GM19239 (cell line): ENCODE measurements around the gene PGC.

Experiments used
- DNase-seq: peaks from one replicate; pipeline ENCODE4 v3.0.0; 2011; ENCODE audit warnings: low spot score; ENCODE audit not compliant: insufficient read length
- FAIRE-seq: peaks from 2 replicates; lab custom pipeline; 2011; peaks lifted over from hg19 to GRCh38; lab: Jason Lieb, UNC

PGC gene

DNA sequence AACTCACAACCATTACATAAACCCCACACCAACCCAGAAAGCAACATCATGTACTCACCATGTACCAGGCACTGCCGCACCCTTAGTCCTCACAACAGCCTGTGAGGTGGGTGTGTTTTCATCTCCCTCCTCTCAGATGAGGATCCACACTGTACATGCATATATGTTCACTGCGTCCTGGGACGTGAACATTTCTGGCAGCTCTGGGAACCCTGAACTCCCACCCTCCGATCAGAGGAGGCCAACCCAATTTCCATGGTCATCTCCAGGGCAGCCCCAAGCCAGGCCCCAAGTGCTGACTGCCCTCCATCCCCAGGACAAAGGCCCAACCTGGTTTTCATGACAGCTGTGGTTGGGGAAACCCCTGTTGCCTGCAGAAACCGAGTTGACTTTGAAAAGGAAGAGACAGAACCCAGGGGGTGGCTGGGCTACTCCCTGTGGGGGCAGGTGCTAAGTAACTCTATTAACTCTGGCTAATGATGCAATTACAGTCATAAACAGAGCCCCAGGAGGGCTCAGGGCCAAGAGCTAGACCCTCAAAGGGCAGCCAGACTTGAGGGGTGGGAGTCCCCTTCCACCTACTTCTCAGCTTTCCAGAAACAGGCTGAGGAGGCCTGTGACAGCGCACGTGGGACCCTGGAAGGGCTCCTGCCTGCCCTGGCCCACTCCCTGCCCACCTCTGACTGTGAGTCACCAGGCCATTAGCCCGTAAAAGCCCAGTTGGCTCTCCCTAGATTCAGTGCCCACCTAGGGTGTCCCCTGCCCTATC lies 14.4 kb downstream of the PGC start:
- FAIRE-seq (peak; percentile 97), DNase-seq (peak; percentile 62)

DNA sequence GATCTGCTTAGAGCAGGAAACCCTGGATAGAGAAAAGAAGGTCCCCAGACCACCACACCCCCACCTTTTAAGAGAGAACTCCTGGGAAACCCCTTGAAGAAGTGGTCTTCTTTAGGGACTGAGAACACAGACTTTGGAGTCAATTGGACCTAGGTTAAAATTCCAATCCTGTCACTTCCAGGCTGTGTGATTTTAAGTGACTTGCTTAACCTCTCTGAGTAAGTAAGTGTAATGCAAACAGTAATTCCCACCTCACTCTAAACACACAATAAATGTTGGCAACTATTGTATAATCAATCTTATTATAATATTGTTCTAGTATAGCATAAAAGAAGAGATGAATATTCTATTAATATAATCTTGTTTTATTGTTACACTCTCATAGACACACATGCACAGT lies 15.0 kb downstream of the PGC start:
- FAIRE-seq (no peak), DNase-seq (no peak)

DNA sequence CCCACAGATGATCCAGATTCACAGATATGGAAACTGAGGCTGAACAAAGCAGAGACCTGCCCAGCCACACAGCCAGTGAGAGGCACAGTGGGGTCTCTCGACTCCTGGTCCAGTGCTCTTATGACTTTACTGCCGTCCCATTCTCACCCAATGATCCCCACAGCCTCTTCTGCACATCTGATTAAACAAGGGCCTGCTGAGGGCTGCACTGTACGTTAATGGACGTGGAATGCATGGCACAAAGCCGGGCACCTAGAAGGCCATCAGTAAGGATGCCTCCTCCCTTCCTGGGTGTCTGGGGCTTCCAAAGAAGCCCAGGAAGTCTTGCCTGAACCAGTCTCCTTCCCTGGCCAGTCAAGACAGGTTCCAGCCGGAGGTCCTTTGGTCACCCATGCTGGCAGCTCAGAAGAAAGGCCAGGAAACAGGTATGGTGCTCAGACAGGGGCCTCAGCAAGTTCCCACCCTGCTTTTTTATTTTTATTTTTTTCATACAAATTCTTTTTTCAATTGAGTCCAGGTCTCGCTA lies 15.6 kb downstream of the PGC start:
- DNase-seq = no peak
- FAIRE-seq = peak; percentile 76

DNA sequence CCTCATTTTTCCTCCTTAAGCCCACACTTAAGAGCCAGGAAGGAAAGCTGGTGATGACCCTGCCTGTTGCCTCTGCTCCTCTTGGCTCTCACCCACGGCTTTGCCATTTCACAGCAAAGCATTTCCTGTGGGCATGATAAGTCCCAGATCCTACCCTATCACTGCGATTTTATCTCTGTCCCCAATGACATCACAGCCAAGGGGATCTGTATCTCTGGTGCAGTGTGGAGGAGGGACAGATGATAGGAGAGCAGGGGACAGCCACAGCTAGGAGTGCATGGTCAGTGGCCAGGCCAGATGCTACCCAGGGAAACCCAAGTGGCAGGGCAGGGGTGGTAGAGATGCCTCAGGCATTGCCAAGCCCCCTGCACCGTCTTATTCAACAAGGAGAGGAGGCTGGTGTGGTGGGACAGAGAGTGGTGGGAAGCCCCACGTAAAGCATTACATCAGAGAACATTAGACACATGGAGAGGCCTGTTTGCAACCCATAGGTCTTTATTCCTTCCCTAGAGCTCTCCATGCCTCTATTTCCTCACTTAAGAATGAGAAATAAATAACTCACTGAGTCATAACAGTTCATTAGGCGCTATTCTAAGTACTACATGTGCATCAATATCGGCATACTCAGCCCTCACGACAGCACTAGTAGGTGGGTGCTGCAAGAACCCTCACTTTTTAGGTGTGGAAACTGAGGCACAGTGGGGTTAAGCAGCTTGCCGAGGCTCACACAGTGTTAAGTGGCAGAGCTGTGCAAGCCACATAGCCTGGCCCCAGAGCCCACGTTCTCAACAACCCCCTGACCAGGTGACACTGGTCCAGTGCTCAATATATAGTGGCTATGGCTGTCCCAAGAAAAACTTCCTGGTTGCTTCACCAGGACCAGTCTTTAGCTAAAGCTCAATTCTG lies 16.4 kb downstream of the PGC start:
- FAIRE-seq = peak; percentile 54
- no peak for DNase-seq

DNA sequence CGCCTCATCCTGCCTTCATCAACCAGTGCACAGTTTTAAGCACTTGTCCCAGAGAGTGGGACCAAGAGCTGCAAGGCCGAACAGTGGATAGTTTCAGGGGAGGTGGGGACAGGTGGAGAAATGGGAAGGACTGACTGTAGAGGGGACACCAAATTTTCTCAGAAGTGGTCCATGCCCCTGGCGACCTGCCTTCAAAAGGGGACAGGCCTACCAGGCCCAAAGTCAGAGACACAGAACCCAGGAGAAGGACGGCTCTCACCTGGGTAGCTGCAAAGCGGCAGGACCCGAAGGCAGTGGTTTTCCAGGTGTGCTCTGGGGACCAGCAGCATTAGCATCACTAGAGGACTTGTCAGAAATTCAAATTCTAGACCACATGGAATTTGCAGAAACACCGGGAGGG lies 17.6 kb downstream of the PGC start:
- no peak for DNase-seq
- peak; percentile 21 for FAIRE-seq

DNA sequence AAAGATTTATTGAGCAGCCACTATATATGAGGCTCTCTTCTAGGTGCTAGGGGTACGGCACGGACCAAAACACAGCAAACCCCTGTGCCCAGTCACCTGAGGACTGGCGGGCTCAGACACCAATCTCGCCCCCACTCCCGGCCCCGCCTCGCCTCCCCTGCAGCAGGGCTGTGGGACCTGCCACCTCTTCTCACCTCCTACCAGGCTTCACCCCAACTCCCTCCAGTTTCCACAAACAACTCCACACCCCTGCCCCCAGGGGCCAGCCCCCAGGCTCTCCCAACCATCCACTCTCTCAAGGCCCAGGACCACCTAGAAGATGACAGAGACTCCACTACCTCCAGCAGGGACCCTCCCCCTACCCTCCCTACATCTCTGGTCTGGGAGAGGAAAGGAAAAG lies 18.2 kb downstream of the PGC start:
- FAIRE-seq = no peak
- no peak for DNase-seq

DNA sequence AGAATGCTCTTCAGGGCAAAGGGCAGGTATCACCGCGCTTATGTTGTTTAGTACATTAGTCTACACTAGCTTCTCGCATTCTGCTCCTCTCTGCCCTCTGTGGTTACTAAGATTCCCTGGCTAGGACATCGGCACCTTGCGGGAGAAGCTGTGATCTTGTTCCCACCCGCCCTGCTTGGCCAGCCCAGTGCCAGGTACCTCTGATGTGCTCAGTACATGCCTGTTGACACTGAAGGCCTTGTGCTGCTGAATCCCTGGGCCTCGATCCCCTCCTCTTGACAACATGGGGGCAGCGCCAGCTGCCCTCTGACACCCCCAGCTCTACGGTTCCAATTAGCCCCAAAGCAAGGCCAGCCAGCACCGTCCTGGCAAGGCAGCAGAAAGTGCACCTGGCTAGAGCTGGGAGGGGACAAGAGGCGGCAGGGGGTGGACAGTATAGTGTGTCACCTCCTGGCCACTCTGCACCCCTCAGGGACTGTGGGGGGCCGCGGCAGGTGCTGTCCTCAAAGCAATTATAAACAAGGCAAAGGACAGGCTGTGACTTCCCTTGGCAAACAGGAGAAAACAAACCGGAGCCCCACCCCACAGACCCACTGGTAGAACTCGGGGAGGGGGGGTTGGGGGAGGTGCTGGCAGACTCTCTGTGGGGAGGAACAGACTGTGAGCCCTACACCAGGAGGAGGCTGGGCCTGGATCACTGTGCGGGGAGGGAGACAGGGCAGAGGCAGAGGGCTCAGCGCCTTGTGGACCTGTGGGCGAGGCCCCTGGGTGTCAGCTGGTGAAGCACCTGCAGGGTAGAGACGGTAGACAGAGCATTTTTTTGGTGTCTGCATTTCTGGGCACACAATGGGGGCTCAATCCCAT lies 18.9 kb downstream of the PGC start:
- FAIRE-seq (no peak), DNase-seq (no peak)

DNA sequence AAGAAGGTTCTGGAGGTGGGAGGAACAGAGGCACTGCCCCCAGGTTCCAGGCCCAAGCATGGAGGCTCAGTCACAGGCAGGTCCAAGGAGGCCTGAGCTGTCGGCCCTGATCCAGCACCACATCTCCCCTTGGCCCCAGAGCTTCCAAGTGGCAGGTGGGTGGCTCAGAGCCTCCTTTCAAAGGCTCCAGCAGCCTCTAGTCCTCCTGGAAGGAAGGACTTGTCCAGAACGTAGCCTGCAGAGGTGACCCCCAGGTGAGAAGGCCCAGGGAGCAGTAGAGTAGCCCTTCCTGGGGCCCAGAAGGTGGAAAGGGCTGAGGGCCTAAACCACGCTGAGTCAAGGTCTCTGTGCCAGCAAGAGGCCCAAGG lies 19.5 kb downstream of the PGC start:
- FAIRE-seq (no peak), DNase-seq (no peak)

DNA sequence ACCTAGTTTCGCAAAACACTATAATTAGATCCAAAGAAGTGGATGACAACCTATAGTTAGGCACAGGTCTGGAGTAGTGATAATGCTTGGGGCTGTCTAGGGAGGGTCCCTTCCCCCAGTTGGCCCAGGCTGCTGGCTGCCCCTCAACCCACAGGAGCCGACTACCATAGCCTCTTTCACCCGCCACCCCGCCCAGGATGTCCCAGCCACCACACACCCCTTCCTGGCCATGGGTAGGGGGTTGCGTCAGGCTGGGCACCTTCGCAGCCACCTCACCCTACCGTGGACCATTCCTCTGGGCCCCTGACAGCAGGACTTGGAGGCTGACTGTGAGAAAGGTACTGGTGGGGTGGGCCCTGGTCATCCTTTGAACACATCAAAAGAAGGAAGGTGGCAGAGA lies 20.3 kb downstream of the PGC start:
- DNase-seq = no peak
- peak; percentile 45 for FAIRE-seq

DNA sequence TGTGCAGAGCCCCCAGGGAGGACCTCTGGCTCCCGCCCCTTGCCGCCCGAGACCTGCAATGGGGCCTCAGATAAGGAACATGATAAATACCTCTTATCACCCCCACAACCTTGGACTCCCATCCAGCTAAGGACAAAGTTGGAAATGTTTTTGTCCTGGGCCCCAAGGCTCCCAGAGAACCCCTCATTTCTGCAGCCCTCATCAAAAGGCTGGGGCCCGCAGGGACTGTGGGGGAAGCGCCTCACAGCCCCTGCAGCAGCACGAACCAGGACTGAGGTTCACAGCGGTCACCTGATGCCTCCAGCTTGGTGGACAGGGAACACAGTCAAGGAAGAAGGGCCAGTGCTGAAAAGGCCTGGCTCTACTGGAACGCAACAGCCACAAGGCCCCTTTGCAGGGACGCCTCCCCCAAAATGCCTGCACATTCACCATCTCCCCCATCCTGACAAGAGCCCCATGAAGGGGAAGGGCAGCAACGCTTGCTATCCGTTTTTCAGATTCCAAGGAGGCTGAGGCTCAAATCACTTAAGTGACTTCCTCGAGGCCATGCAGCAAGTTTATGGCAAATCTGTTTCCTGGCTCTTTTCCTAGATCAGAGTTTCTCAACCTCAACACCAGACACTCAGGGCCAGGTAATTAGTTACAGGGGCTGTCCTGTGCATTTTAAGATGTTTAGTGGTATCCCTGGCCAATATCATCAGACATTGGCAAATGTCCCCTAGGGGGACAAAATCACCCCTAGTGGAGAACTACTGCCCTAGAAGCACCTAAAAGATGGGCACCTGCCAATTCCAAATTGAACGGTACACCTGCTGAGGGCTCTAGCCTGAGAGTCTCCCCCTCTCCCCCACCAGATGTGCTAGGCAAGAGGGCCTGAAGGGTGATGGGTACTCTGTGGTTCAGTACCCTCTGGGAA lies 22.4 kb downstream of the PGC start:
- DNase-seq (no peak), FAIRE-seq (peak; percentile 28)

DNA sequence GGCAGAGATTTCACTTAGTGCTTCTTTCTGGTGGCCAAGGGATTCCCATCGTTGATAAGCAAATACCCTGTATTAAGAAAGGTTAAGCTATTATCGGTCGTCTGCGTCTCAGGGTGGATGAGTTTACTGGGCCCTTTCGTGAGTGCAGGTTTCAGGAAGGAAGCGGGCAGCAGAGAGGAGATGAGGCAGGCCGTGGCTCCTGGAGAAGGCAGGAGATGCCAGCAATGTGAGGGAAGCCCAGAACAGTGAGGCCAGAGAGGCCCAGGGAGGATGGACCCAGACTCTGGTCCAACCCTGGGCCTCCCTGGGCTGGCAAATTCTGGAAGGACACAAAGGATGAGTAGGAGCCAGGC lies 23.0 kb downstream of the PGC start:
- DNase-seq = no peak
- peak; percentile 91 for FAIRE-seq

DNA sequence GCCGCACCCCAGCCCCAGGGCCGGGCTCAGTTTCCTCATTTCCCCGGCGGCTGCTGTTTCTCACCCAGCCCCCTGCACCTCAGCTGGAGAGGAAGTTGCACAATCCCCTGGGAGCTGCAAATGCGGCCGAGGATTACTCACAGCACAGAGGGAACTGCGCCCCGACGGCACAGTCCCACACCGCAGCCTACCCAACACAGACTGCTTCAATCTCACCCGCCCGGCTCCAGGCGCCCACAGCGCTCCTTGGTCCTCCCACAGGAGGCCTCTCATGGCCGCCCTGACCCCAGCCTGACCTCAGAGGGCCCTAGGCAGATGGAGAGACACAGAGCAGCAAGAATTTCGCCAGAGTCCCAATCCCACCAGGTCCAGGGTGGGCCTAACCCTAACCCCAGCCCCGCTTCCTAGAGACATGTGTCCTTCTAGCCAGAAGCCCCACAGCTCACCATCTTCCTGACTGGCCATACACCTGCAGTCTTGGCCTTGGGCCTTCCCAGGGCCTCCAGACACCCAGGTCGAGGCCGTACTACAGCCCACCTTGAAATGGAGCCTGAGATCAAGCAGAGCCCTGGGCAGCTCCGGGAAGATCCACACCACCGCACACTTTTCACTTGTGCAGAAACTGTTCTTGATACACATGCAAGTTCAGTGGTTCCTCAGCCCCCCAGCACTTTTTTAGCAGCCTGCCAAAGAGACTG lies 23.5 kb downstream of the PGC start:
- FAIRE-seq = peak; percentile 95

DNA sequence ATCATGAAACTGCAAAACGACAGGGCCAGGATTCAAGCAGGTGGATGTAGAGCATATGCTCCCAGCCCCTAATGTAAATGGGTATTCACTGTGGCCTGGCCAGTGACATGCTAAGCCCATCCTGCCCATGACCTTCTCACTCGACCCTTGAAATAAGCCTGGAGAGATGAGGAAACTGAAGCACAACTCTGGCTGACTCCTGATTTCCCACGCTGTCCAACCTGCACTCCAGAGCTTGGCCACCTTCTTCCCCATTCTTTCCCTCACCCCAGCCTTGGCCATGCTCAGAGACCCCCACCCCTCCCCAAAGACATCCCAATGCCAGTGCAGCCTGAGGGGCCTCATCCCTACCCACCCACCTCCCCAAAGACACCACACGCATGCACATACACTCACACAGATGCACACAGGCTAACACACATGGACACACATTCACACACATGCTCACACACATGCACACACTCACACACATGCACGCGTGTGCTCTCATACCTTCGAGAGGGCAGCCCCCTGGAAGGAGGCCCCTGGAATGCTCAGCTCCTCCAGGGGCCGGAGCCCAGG lies 24.1 kb downstream of the PGC start:
- DNase-seq = no peak
- peak; percentile 68 for FAIRE-seq

More for the DNA sequence above, 23.5 kb downstream of the PGC start:
- DNase-seq = peak; percentile 81

DNA sequence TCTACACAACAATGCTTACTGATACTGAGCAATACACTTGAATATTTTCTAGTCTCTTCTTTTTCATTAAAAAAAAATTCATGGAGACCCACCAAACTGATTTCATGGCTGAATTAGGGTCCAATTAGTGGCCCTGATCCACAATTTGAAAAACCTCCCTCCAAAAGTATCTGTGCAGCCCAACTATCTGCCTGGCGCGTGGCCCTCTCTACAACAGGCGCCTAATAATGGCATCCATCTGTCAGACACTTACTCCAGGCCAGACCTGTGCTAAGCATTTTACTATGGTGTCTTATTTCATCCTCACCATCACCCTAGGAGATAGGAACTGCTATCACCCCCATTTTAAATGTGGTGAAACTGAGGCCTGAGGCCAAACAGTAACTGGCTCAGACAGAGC lies 25.8 kb downstream of the PGC start:
- DNase-seq (no peak), FAIRE-seq (peak; percentile 72)

DNA sequence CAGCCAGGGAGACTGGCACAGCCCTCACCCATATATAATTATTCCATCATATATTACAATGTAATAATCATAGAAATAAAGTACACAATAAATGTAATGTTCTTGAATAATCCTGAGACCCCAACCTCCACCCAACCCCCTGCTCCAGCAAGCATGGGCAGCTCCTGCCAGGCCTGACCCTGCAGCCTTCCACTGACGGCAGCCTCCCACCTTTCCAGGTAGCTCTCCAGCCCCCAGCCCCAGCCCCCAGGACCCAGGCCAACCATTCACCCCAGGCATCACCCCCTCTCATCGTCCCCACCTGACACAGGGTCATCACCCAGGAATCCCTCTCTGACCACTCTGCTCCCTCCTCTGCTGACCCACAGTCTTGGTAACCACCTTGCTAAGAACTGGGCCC lies 26.4 kb downstream of the PGC start:
- no peak for FAIRE-seq

DNA sequence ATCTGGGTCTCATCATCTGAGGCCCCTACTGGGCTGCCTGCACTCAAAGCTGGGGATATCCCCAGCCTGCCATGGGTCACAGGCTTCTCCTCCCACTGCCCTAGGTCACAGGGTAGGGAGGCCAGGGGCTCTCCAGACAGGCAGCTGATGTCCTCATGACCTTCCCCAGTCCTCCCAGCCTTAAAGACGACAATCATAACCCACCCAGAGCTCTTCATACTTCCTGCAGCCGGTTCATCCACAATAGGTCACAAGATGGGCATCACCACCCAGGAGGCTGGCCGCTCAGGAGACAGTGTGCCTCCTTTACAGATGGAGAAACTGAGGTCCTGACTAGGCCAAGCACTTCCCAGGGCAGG lies 27.0 kb downstream of the PGC start:
- no peak for DNase-seq
- no peak for FAIRE-seq

More for the DNA sequence above, 26.4 kb downstream of the PGC start:
- DNase-seq = no peak

DNA sequence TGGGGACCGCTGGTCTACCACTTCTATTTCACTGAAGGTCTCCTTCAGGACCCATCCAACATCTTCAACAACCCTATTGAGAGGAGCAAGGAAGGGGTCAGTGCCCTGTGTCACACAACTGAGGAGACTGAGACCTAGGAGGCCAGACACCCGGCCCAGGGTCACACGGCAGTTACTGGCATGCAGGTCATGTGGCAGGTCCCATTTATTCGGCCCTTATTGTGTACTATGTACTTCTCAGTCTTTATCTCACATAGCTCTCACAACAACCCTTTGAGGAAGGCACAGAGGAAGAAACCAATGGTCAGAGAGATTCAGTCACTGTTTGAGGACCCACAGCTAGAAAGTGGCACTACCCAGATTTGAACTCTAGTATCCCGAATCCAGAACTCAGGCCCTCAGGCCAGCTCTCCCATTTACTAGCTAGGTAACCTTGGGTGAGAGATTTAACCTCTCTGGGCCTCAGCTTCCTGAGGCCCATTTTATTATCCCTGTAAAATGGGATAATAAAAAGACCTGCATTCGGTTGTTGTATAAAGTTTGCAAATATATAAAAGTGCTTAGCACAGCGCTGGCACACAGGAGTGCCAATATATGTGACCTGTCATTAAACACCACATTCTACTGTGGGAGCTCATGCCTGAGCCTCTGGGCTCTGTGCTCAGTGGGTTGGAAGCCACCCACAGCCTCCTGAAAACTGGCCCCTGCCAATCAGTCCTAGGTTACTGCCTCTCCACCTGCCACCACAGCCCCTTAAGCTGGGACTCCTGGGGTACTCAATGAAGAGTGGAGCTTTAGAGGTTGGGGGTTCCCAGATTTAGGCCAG lies 27.5 kb downstream of the PGC start:
- FAIRE-seq = no peak
- DNase-seq = no peak

DNA sequence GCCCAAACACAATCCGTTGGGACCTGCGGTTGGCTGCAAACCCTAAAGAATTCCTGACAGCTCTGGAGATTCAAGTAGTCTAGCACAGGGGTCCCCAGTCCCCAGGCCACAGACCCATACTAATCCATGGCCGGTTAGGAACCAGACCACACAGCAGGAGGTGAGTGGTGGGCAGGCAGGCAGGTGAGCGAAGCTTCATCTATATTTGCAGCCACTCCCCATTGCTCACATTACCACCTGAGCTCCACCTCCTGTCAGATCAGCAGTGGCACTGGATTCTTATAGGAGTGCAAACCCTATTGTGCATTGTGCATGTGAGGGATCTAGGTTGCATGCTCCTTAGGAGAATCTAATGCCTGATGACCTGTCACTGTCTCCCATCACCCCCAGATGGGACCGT lies 28.4 kb downstream of the PGC start:
- DNase-seq = no peak
- no peak for FAIRE-seq
